K562 (cell line): ENCODE results near the gene CHML.

Experiments
- HDAC2 ChIP-seq: fragments of 450-650 bp; IDR thresholded peaks from 2 replicates; pipeline ENCODE4 v1.6.1; 2016; ENCODE audit warnings: mild to moderate bottlenecking
- TFE3 ChIP-seq: fragments of 450-650 bp; formaldehyde crosslinking; IDR thresholded peaks from 2 replicates; pipeline ENCODE4 v1.4.0; 2020; ENCODE audit warnings: mild to moderate bottlenecking, mixed read lengths

- TF ChIP-seq HDAC2 (no peak), TFE3 (CRISPR knock-in tag) (no peak)
These were observed 42.8 kb upstream of the CHML start for GRCh38 chr1:241682921-241683320.
